Choroid plexus epithelial cell (primary cell): ENCODE results near the gene AVPR2.

Experiments
- DNase-seq: peaks from one replicate; pipeline ENCODE4 v3.0.0-alpha.2; 2010; ENCODE audit warnings: low read depth
- H3K4me3 ChIP-seq: 2 replicates; pipeline ENCODE4 v1.5.1; 2011; ENCODE audit warnings: low read depth, mild to moderate bottlenecking, control low read depth, low read length, moderate library complexity
- CTCF ChIP-seq: conservative IDR thresholded peaks from 2 replicates; pipeline ENCODE4 v1.5.1; 2011; ENCODE audit warnings: low read depth, mild to moderate bottlenecking, control low read depth, inconsistent platforms, low read length, moderate library complexity

Gene AVPR2

GRCh38 chrX:153911798-153912197 lies 7.3 kb downstream of the AVPR2 start:
- H3K4me3 ChIP-seq, result no peak overlapping the region
- TF ChIP-seq CTCF, result no peak
- no peak for DNase-seq

GRCh38 chrX:153913211-153913610 lies 8.7 kb downstream of the AVPR2 start:
- TF ChIP-seq CTCF, result no peak
- DNase-seq, result no peak

DNA sequence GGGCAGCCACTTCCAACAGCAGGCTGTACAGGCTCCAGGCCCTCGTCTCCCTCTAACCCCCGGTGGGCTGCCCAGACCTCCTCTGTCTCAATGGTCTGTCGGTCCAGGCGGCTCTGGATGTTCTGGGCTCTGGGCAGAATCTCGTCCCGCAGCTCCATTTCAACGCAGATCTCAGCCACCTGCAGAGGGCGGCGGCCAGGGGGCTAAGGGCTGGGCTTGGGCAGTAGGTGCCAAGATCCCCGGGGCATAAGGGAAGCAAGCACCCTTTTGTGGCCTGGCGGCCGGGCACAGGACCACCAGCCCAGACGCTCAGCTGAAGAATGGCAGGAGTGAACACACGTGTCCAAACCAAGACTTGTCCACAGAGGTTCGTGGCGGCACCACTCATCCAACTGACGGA lies 9.2 kb downstream of the AVPR2 start:
- DNase-seq, result no peak
- no peak for TF ChIP-seq CTCF
- H3K4me3 ChIP-seq, result no peak overlapping the region

More at GRCh38 chrX:153913211-153913610, 8.7 kb downstream of the AVPR2 start:
- no peak overlapping the region for H3K4me3 ChIP-seq

DNA sequence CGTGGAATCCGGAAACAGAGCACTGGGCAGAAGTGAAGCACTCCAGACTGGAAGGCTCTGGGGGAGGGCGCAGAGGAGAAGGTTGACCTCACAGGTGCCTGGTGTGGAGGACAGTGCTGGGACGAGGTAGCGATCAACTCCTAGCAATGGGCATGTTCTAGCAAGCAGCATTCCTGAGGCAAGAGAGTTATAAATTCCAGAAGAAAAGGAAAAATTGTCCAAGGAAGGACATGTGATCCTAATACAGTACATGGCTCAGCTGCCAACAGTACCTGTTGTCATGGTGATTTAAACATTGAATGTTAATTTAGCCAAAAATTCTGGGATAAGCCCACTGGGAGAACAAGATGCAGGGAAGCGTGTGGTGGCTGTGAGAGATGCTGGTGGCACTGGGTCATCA lies 13.4 kb downstream of the AVPR2 start:
- no peak for TF ChIP-seq CTCF
- H3K4me3 ChIP-seq, result no peak overlapping the region
- DNase-seq, result no peak

GRCh38 chrX:153919281-153919680 lies 14.8 kb downstream of the AVPR2 start:
- no peak for TF ChIP-seq CTCF
- no peak for DNase-seq
- no peak overlapping the region for H3K4me3 ChIP-seq

DNA sequence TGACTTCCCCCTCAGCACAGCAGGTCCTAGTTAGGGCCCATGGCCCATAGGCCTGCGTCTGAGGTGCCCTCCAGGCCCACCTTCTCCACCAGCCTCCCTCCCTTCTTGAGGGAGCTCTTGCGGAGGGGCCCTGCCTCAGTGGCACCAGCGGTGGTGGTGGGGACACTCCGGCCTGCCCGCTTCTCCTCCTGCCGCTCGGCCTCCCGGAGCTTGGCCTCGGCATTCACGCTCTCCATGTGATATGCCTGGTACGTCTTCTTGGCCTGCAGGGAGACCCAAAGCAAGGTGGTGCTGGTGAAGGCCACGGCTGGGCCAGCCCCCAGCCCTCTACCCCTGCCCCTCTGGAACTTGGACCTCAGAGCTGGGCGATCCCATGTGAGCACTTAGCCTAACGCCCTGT lies 16.1 kb downstream of the AVPR2 start:
- no peak for TF ChIP-seq CTCF
- H3K4me3 ChIP-seq, result no peak overlapping the region
- no peak for DNase-seq

GRCh38 chrX:153921070-153921469 lies 16.6 kb downstream of the AVPR2 start:
- no peak overlapping the region for H3K4me3 ChIP-seq
- DNase-seq, result no peak
- no peak for TF ChIP-seq CTCF
